ENCODE measurements around the gene TMEM223. TPM values are rescaled to one million over a fixed set of nuclear protein-coding genes. Genes with fewer than 3 reads are reported as not detected.
"Not testable (repeated sequence)": the region's sequence is repeated elsewhere in the genome, so short reads cannot be mapped to it uniquely, and the experiment has no call there.

The TMEM223 gene
- total RNA-seq: 1 to 10 TPM; 6.2 to 8.7 TPM
- 20.3 TPM for polyA plus RNA-seq (2013, experiment 1 of 2)
- polyA plus RNA-seq (2013, experiment 2 of 2): 19.3 TPM
- 5.8 to 38.8 (median 13.9) reads per million in 172 experiments for total RNA-seq

GRCh38 chr11:62791501-62792201 is at the start of gene TMEM223:
TSS of gene TMEM223 (minus strand) at chr11:62792006. CDS start at chr11:62791994, 12 bp downstream.
- Histone ChIP-seq H3K36me3 (ENCODE audit: insufficient read depth, low read length) (peaks cover 66% of the 10 kb centered on the region), H3K27ac (ENCODE audit: low read depth in 1 of 2, low read length in 2 of 2) (peak within 1 kb of the TSS; percentile 84), H3K9me3 (ENCODE audit: control insufficient read depth in 1 of 2, insufficient read depth in 1 of 2, low read length in 2 of 2) (no peaks in the 10 kb centered on the region), H3K27me3 (ENCODE audit: control insufficient read depth in 1 of 2, insufficient read depth in 2 of 2, low read length in 2 of 2) (no peaks in the 10 kb centered on the region), H3K4me3 (ENCODE audit: low read length) (peak within 1 kb of the TSS; percentile 99), H3K4me1 (ENCODE audit: insufficient read depth, low read length) (peaks cover 54% of the 10 kb centered on the region)
- no peaks in the 10 kb centered on the region for H3K9me3 Mint-ChIP-seq
- peaks cover 59% of the 10 kb centered on the region for H3K4me1 Mint-ChIP-seq (ENCODE audit: low read depth)
- CTCF ChIA-PET: interaction anchor here (1.1 kb wide), 1 partner anchor 14 kb away, joined by 3 read pairs; the partner anchor contains the start of gene NXF1
- DNase-seq: peak; percentile 82 to 93 (median 91)
- H3K27ac Mint-ChIP-seq: peak within 1 kb of the TSS; percentile 98
- intact Hi-C loops (cut with DNase I, micrococcal nuclease): loop anchor here (1.0 to 2.0 kb wide), 3 partner anchors 14 to 39 kb away; partner anchors contain the start of genes NXF1 (in 1 of the 2) and TAF6L (in 1 of the 2)
- peak; percentile 79 for ATAC-seq (ENCODE audit: poor library complexity)
- peak within 1 kb of the TSS; percentile 98 for H3K4me3 Mint-ChIP-seq
- H3K36me3 Mint-ChIP-seq (ENCODE audit: low read depth): peaks cover 85% of the 10 kb centered on the region
- no peak for TF ChIP-seq CTCF (IDR thresholded peaks at IDR 0.05)
- no peaks in the 10 kb centered on the region for H3K27me3 Mint-ChIP-seq
- POLR2A ChIA-PET: interaction anchor here (0.7 to 8.8 kb wide), 14 partner anchors 9 to 127 kb away, joined by 3 to 273 read pairs (median 4); partner anchors contain the start of genes C11orf98, CSKMT, HNRNPUL2 and NXF1

GRCh38 chr11:62840721-62841360 is 49.0 kb upstream of the TMEM223 start:
- DNase-seq (peak; percentile 52 to 93 (median 68)), ATAC-seq (ENCODE audit: poor library complexity) (peak; percentile 26)
- H3K4me3 Mint-ChIP-seq; H3K27me3 ChIP-seq (ENCODE audit: control insufficient read depth in 1 of 2, insufficient read depth in 2 of 2, low read length in 2 of 2); H3K27me3 Mint-ChIP-seq; H3K9me3 Mint-ChIP-seq; H3K27ac Mint-ChIP-seq; H3K9me3 ChIP-seq (ENCODE audit: control insufficient read depth in 1 of 2, insufficient read depth in 1 of 2, low read length in 2 of 2): not testable (repeated sequence)
- Histone ChIP-seq H3K27ac (ENCODE audit: low read depth in 1 of 2, low read length in 2 of 2) (peak overlapping the region; percentile 97 to 100), H3K4me3 (ENCODE audit: low read length) (peak overlapping the region; percentile 72), H3K36me3 (ENCODE audit: insufficient read depth, low read length) (peaks cover 12% of the 10 kb centered on the region), H3K4me1 (ENCODE audit: insufficient read depth, low read length) (peaks cover 44% of the 10 kb centered on the region)
- intact Hi-C loops (cut with DNase I, micrococcal nuclease): loop anchor here (1.0 to 5.0 kb wide), 4 partner anchors 40 to 114 kb away; partner anchors contain the start of genes HNRNPUL2 (in 1 of the 2), SLC3A2 (in 1 of the 2), TMEM179B (in 1 of the 2) and TTC9C (in 1 of the 2)
- Mint-ChIP-seq H3K36me3 (ENCODE audit: low read depth) (peaks cover 31% of the 10 kb centered on the region), H3K4me1 (ENCODE audit: low read depth) (peaks cover 22% of the 10 kb centered on the region)
- ChIA-PET POLR2A (interaction anchor here (0.7 to 7.6 kb wide), 64 partner anchors 9 to 1938 kb away, joined by 3 to 599 read pairs (median 8); partner anchors contain the start of genes AHNAK, B3GAT3, BAD and BSCL2), CTCF (interaction anchor here (0.9 to 2.9 kb wide), 7 partner anchors 9 to 54 kb away, joined by 3 to 29 read pairs (median 4); partner anchors contain the start of genes SLC3A2, STX5 and TMEM179B)

GRCh38 chr11:62839050-62839945 is 47.5 kb upstream of the TMEM223 start, which contains the start of gene WDR74:
TSS of gene WDR74 (minus strand) at chr11:62839590. CDS start at chr11:62839570, 20 bp downstream.
- ATAC-seq (ENCODE audit: poor library complexity) (peak; percentile 48), DNase-seq (peak; percentile 83 to 98 (median 90))
- H3K9me3 ChIP-seq (ENCODE audit: control insufficient read depth in 1 of 2, insufficient read depth in 1 of 2, low read length in 2 of 2): no peaks in the 10 kb centered on the region
- Mint-ChIP-seq H3K36me3 (ENCODE audit: low read depth) (peaks cover 46% of the 10 kb centered on the region), H3K27ac (no peak within 1 kb of the TSS), H3K27me3 (no peaks in the 10 kb centered on the region), H3K9me3 (no peaks in the 10 kb centered on the region), H3K4me1 (ENCODE audit: low read depth) (peaks cover 28% of the 10 kb centered on the region), H3K4me3 (no peak within 1 kb of the TSS)
- CTCF ChIA-PET: interaction anchor here (0.6 to 2.9 kb wide), 4 partner anchors 39 to 52 kb away, joined by 3 to 29 read pairs (median 8); partner anchors contain the start of genes SLC3A2 and TMEM179B
- intact Hi-C loops (cut with DNase I, micrococcal nuclease): loop anchor here (1.0 to 2.0 kb wide), 4 partner anchors 8 to 130 kb away; partner anchors contain the start of genes NXF1 (in 2 of the 2) and TMEM179B (in 1 of the 2)
- H3K27me3 ChIP-seq (ENCODE audit: control insufficient read depth in 1 of 2, insufficient read depth in 2 of 2, low read length in 2 of 2): no peaks in the 10 kb centered on the region
- peaks cover 44% of the 10 kb centered on the region for H3K4me1 ChIP-seq (ENCODE audit: insufficient read depth, low read length)
- H3K4me3 ChIP-seq (ENCODE audit: low read length): peak within 1 kb of the TSS; percentile 72
- H3K27ac ChIP-seq (ENCODE audit: low read depth in 1 of 2, low read length in 2 of 2): peak within 1 kb of the TSS; percentile 97 to 100
- H3K36me3 ChIP-seq (ENCODE audit: insufficient read depth, low read length): peaks cover 27% of the 10 kb centered on the region
- no peak for TF ChIP-seq CTCF (IDR thresholded peaks at IDR 0.05)
- POLR2A ChIA-PET: interaction anchor here (0.6 to 7.6 kb wide), 34 partner anchors 7 to 1940 kb away, joined by 3 to 599 read pairs (median 24); partner anchors contain the start of genes B3GAT3, BSCL2, C11orf98 and CSKMT
